CD14-positive monocyte (primary cell): ENCODE data around the gene ZNF423. TPM values are rescaled to one million over a fixed set of nuclear protein-coding genes. Genes with fewer than 3 reads are reported as not detected.

Source experiments
- DNase-seq, 3 donors: peaks; one replicate each; pipeline ENCODE4 v3.0.0-alpha.2; 2011 to 2022
- H2AFZ ChIP-seq: 2 replicates; pipeline ENCODE4 v1.6.0; 2012; ENCODE audit warnings: mild to moderate bottlenecking, low read depth, low read length, inconsistent platforms; ENCODE audit not compliant: insufficient read depth, poor library complexity, severe bottlenecking
- H3K27ac ChIP-seq, 2 donors: 1 replicate in 1 of 2; 2 replicates in 1 of 2; pipeline ENCODE4 v1.5.1; 2012 to 2013; ENCODE audit warnings: low read length in 2 of 2, control low read depth in 1 of 2, inconsistent platforms in 1 of 2, low read depth in 1 of 2, mild to moderate bottlenecking in 1 of 2
- H3K27me3 ChIP-seq, 2 donors: one replicate each; pipeline versions ENCODE4 v1.6.0 to v1.6.1; 2011 to 2013; ENCODE audit warnings: low read length in 2 of 2; ENCODE audit not compliant: control insufficient read depth in 2 of 2, insufficient read depth in 2 of 2
- H3K36me3 ChIP-seq, 2 donors: replicated peaks in 1 of 2; 1 replicate in 1 of 2; 2 replicates in 1 of 2; pipeline versions ENCODE4 v1.5.1 to v1.6.1; 2012 to 2013; ENCODE audit warnings: low read length in 2 of 2, control low read depth in 1 of 2, inconsistent platforms in 1 of 2, mild to moderate bottlenecking in 1 of 2; ENCODE audit not compliant: insufficient read depth in 2 of 2, control insufficient read depth in 1 of 2
- H3K4me1 ChIP-seq, 2 donors: 1 replicate in 1 of 2; 2 replicates in 1 of 2; pipeline versions ENCODE4 v1.5.1 to v1.6.1; 2012 to 2013; ENCODE audit warnings: low read length in 2 of 2, control low read depth in 1 of 2, inconsistent platforms in 1 of 2, mild to moderate bottlenecking in 1 of 2, moderate library complexity in 1 of 2; ENCODE audit not compliant: insufficient read depth in 2 of 2, control insufficient read depth in 1 of 2
- H3K4me2 ChIP-seq: replicated peaks from 2 replicates; pipeline ENCODE3; 2012; ENCODE audit warnings: low read length, moderate library complexity, mild to moderate bottlenecking; ENCODE audit not compliant: poor library complexity, severe bottlenecking; ENCODE audit errors: extremely low read depth
- H3K4me3 ChIP-seq, 3 experiments: fragments of 200-600 bp in 1 of 3; sonication (generic) in 1 of 3; replicated peaks in 1 of 3; 1 replicate in 2 of 3; 2 replicates in 1 of 3; pipeline ENCODE4 v1.5.1; 2011 to 2013; ENCODE audit warnings: low read length in 3 of 3, mild to moderate bottlenecking in 3 of 3, control low read depth in 2 of 3, low read depth in 2 of 3, inconsistent platforms in 1 of 3, moderate library complexity in 1 of 3
- H3K79me2 ChIP-seq: 2 replicates; pipeline ENCODE4 v1.6.0; 2012; ENCODE audit warnings: mild to moderate bottlenecking, control low read depth, inconsistent platforms, low read length, moderate library complexity; ENCODE audit not compliant: insufficient read depth
- H3K9ac ChIP-seq: 2 replicates; pipeline ENCODE4 v1.6.0; 2017; ENCODE audit warnings: low read length, mild to moderate bottlenecking; ENCODE audit not compliant: insufficient read depth, poor library complexity, severe bottlenecking
- H3K9me3 ChIP-seq, 2 donors: replicated peaks in 1 of 2; 1 replicate in 1 of 2; 2 replicates in 1 of 2; pipeline versions ENCODE4 v1.5.1 to v1.6.1; 2012 to 2013; ENCODE audit warnings: low read length in 2 of 2, control low read depth in 1 of 2; ENCODE audit not compliant: control insufficient read depth in 1 of 2, insufficient read depth in 1 of 2
- H4K20me1 ChIP-seq: 2 replicates; pipeline ENCODE4 v1.6.0; 2012; ENCODE audit warnings: mild to moderate bottlenecking, low read length, control low read depth, moderate library complexity; ENCODE audit not compliant: insufficient read depth
- H3K27ac Mint-ChIP-seq, 7 donors: one replicate each; pipeline ENCODE4 v1.8.0; 2020; ENCODE audit warnings: mild to moderate bottlenecking in 7 of 7, mixed read lengths in 7 of 7, moderate library complexity in 6 of 7, inconsistent platforms in 2 of 7
- H3K27me3 Mint-ChIP-seq, 3 donors: one replicate each; pipeline ENCODE4 v1.8.0; 2021 to 2022; ENCODE audit warnings: low read depth in 3 of 3, mild to moderate bottlenecking in 3 of 3, mixed read lengths in 3 of 3, moderate library complexity in 3 of 3, inconsistent platforms in 1 of 3
- H3K36me3 Mint-ChIP-seq, 2 donors: one replicate each; pipeline ENCODE4 v1.8.0; 2020; ENCODE audit warnings: mixed read lengths in 2 of 2, inconsistent platforms in 1 of 2, mild to moderate bottlenecking in 1 of 2
- H3K4me1 Mint-ChIP-seq: one replicate; pipeline ENCODE4 v1.8.0; 2020; ENCODE audit warnings: mild to moderate bottlenecking, mixed read lengths
- H3K4me3 Mint-ChIP-seq, 2 donors: one replicate each; pipeline ENCODE4 v1.8.0; 2020; ENCODE audit warnings: mild to moderate bottlenecking in 2 of 2, mixed read lengths in 2 of 2, moderate library complexity in 1 of 2
- H3K9me3 Mint-ChIP-seq, 7 donors: one replicate each; pipeline ENCODE4 v1.8.0; 2020 to 2022; ENCODE audit warnings: mixed read lengths in 7 of 7, mild to moderate bottlenecking in 6 of 7, moderate library complexity in 6 of 7, inconsistent platforms in 2 of 7
- CTCF ChIP-seq: fragments of 200-600 bp; IDR thresholded peaks from one replicate; pipeline ENCODE4 v1.8.0; 2022; ENCODE audit warnings: antibody characterized with exemption, mild to moderate bottlenecking
- WGBS: methylation state at CpG from one replicate; pipeline ENCODE4 v1.1.5; 2013; ENCODE audit warnings: missing lambda C conversion rate; ENCODE audit not compliant: insufficient coverage; 5-methylcytosine and 5-hydroxymethylcytosine counted together
- intact Hi-C, 2 donors: fragments of 100-400 bp; cut with micrococcal nuclease; formaldehyde crosslinking; loops; one replicate each; pipeline versions ENCODE4 v1.15.0 to v1.15.1; 2023
- polyA plus RNA-seq, 3 donors: library from polyadenylated mRNA; depleted of rRNA in 1 of 3; unstranded in 2 of 3; stranded (reverse) in 1 of 3; fragments of 300-500 nt in 2 of 3; fragments of >200 nt in 1 of 3; fragmentation: Illumina TruSeq in 2 of 3; gene quantifications; 1 replicate in 2 of 3; 2 replicates in 1 of 3; pipeline ENCODE4 v1.2.3, GENCODE V29; 2012 to 2021

Gene ZNF423
- polyA plus RNA-seq, 3 donors = not detected

- WGBS = no CpG with 5 or more reads among the region's 3 CpGs
- Histone ChIP-seq H3K27me3 (no peaks in the 10 kb centered on the region), H2AFZ (no peak overlapping the region), H3K9me3 (no peaks in the 10 kb centered on the region), H3K4me1 (no peaks in the 10 kb centered on the region), H3K36me3 (no peaks in the 10 kb centered on the region), H3K4me3 (no peak overlapping the region), H3K9ac (no peak overlapping the region), H3K4me2 (no peak overlapping the region), H4K20me1 (no peaks in the 10 kb centered on the region), H3K27ac (no peak overlapping the region), H3K79me2 (no peaks in the 10 kb centered on the region)
- Mint-ChIP-seq H3K36me3 (no peaks in the 10 kb centered on the region), H3K27me3 (peaks cover 2 to 3% (median 3%) of the 10 kb centered on the region in 3 donors), H3K9me3 (peaks cover 0 to 3% (median 0%) of the 10 kb centered on the region in 7 donors), H3K4me3 (no peak overlapping the region), H3K27ac (no peak overlapping the region), H3K4me1 (no peaks in the 10 kb centered on the region)
- no peak for TF ChIP-seq CTCF
- no peak for DNase-seq
- intact Hi-C loops = no loop called here
These were observed 195.3 kb downstream of the ZNF423 start for GRCh38 chr16:49660626-49661025.

- Histone ChIP-seq H3K9me3 (no peaks in the 10 kb centered on the region), H3K27me3 (no peaks in the 10 kb centered on the region), H2AFZ (no peak overlapping the region), H3K9ac (no peak overlapping the region), H3K36me3 (no peaks in the 10 kb centered on the region), H3K4me2 (no peak overlapping the region), H3K27ac (no peak overlapping the region), H3K4me1 (no peaks in the 10 kb centered on the region), H3K4me3 (no peak overlapping the region), H3K79me2 (no peaks in the 10 kb centered on the region), H4K20me1 (no peaks in the 10 kb centered on the region)
- H3K36me3 Mint-ChIP-seq = no peaks in the 10 kb centered on the region
- H3K27me3 Mint-ChIP-seq = peaks cover 2 to 3% (median 3%) of the 10 kb centered on the region in 3 donors
- no peak for DNase-seq
- peak overlapping the region in 1 of 7 donors; percentile 52 for H3K27ac Mint-ChIP-seq
- peaks cover 0 to 3% (median 0%) of the 10 kb centered on the region in 7 donors for H3K9me3 Mint-ChIP-seq
- TF ChIP-seq CTCF = no peak
- no peak overlapping the region for H3K4me3 Mint-ChIP-seq
- no peaks in the 10 kb centered on the region for H3K4me1 Mint-ChIP-seq
- WGBS = 93% methylated on average over 3 of the region's 10 CpGs
- intact Hi-C loops = no loop called here
These were observed 196.6 kb downstream of the ZNF423 start for GRCh38 chr16:49659356-49659755.
